BE2C (cell line): ENCODE data around the gene PCDHA2.
"Not testable (repeated sequence)": the region's sequence is repeated elsewhere in the genome, so short reads cannot be mapped to it uniquely, and the experiment has no call there.

ENCODE experiments used
- DNase-seq: peaks from one replicate; pipeline ENCODE4 v3.0.0-alpha.2; 2020
- H3K27me3 ChIP-seq: fragments of 250-450 bp; sonication (Bioruptor Pico); 2 replicates; pipeline ENCODE4 v1.5.1; 2020; ENCODE audit warnings: mild to moderate bottlenecking
- H3K36me3 ChIP-seq: fragments of 250-450 bp; sonication (Bioruptor Pico); 2 replicates; pipeline ENCODE4 v1.5.1; 2020; ENCODE audit warnings: mild to moderate bottlenecking
- H3K4me1 ChIP-seq: fragments of 250-450 bp; sonication (Bioruptor Pico); 2 replicates; pipeline ENCODE4 v1.5.1; 2020
- H3K4me3 ChIP-seq: 2 replicates; pipeline ENCODE4 v1.5.1; 2011; ENCODE audit warnings: low read depth, low read length
- H3K9me3 ChIP-seq: fragments of 250-450 bp; sonication (Bioruptor Pico); 2 replicates; pipeline ENCODE4 v1.5.1; 2020
- CTCF ChIP-seq: IDR thresholded peaks from 2 replicates; pipeline ENCODE4 v1.5.1; 2012; ENCODE audit warnings: mild to moderate bottlenecking, low read depth, low read length

The PCDHA2 gene

GRCh38 chr5:140828362-140828737 lies 33.7 kb downstream of the PCDHA2 start:
- no peaks in the 10 kb centered on the region for H3K9me3 ChIP-seq
- H3K4me1 ChIP-seq: no peaks in the 10 kb centered on the region
- no peak for TF ChIP-seq CTCF
- no peaks in the 10 kb centered on the region; the same call in 1 of the 2 replicates for H3K36me3 ChIP-seq
- no peaks in the 10 kb centered on the region for H3K27me3 ChIP-seq
- H3K4me3 ChIP-seq: no peak overlapping the region
- no peak for DNase-seq

- not testable (repeated sequence) for DNase-seq, H3K27me3 ChIP-seq, H3K9me3 ChIP-seq, H3K4me3 ChIP-seq, H3K4me1 ChIP-seq, H3K36me3 ChIP-seq
These were observed 35.2 kb downstream of the PCDHA2 start for GRCh38 chr5:140829511-140830501.

- Histone ChIP-seq H3K4me3 (no peak within 1 kb of the TSS), H3K27me3 (no peaks in the 10 kb centered on the region), H3K36me3 (no peaks in the 10 kb centered on the region), H3K4me1 (no peaks in the 10 kb centered on the region), H3K9me3 (no peaks in the 10 kb centered on the region)
- no peak for TF ChIP-seq CTCF
- no peak for DNase-seq
These were observed 39.3 kb downstream of the PCDHA2 start, which contains the start of gene PCDHA7 for GRCh38 chr5:140833993-140834392. Gene PCDHA7, plus strand, starts transcription at chr5:140834269. Its CDS starts 115 bp downstream, at chr5:140834384.

GRCh38 chr5:140834439-140835008 lies 39.9 kb downstream of the PCDHA2 start:
- not testable (repeated sequence) for H3K36me3 ChIP-seq, H3K9me3 ChIP-seq, DNase-seq, H3K4me1 ChIP-seq, H3K4me3 ChIP-seq, H3K27me3 ChIP-seq

GRCh38 chr5:140835622-140836510 lies 41.2 kb downstream of the PCDHA2 start:
- Histone ChIP-seq H3K36me3 (no peaks in the 10 kb centered on the region), H3K4me1 (no peaks in the 10 kb centered on the region), H3K9me3 (no peaks in the 10 kb centered on the region), H3K4me3 (no peak overlapping the region), H3K27me3 (no peaks in the 10 kb centered on the region)
- DNase-seq: no peak
- no peak for TF ChIP-seq CTCF

GRCh38 chr5:140840978-140841962 lies 46.6 kb downstream of the PCDHA2 start, which contains the start of gene PCDHA8:
Gene PCDHA8, plus strand, starts transcription at chr5:140841187. Its CDS starts 135 bp downstream, at chr5:140841322.
- TF ChIP-seq CTCF: peak; percentile 91
- no peaks in the 10 kb centered on the region for H3K4me1 ChIP-seq
- peak within 1 kb of the TSS; percentile 69 for H3K4me3 ChIP-seq
- H3K36me3 ChIP-seq: no peaks in the 10 kb centered on the region
- no peaks in the 10 kb centered on the region for H3K9me3 ChIP-seq
- DNase-seq: peak; percentile 82
- no peaks in the 10 kb centered on the region for H3K27me3 ChIP-seq
